H9 (cell line): ENCODE results near the gene CTNNA1. TPM values are rescaled to one million over a fixed set of nuclear protein-coding genes. Genes with fewer than 3 reads are reported as not detected.

ENCODE experiments used
- DNase-seq: peaks from one replicate; pipeline ENCODE4 v3.0.0-alpha.2; 2017
- H2AFZ ChIP-seq: one replicate; pipeline ENCODE4 v1.6.1; 2013; ENCODE audit warnings: mild to moderate bottlenecking, low read length, control low read depth, moderate library complexity
- H2AK5ac ChIP-seq: 2 replicates; pipeline ENCODE4 v1.6.1; 2013; ENCODE audit warnings: low read length, control low read depth, mixed read lengths; ENCODE audit not compliant: insufficient read length
- H2BK120ac ChIP-seq: one replicate; pipeline ENCODE4 v1.6.1; 2013; ENCODE audit warnings: low read depth, mild to moderate bottlenecking, low read length, control low read depth, inconsistent platforms; ENCODE audit not compliant: poor library complexity, severe bottlenecking
- H2BK12ac ChIP-seq: 2 replicates; pipeline ENCODE4 v1.6.1; 2013; ENCODE audit warnings: low read length, control low read depth, mixed read lengths, low read depth; ENCODE audit not compliant: insufficient read length
- H2BK15ac ChIP-seq: 2 replicates; pipeline ENCODE4 v1.6.1; 2013; ENCODE audit warnings: low read depth, low read length, control low read depth
- H2BK20ac ChIP-seq: one replicate; pipeline ENCODE4 v1.6.1; 2013; ENCODE audit warnings: low read depth, mild to moderate bottlenecking, low read length, control low read depth, inconsistent platforms; ENCODE audit not compliant: poor library complexity, severe bottlenecking
- H2BK5ac ChIP-seq: 2 replicates; pipeline ENCODE4 v1.6.1; 2013; ENCODE audit warnings: low read length, control low read depth, mixed read lengths; ENCODE audit not compliant: insufficient read length
- H3K14ac ChIP-seq: 2 replicates; pipeline ENCODE4 v1.6.1; 2013; ENCODE audit warnings: low read length, control low read depth; ENCODE audit not compliant: insufficient read depth
- H3K18ac ChIP-seq: 2 replicates; pipeline ENCODE4 v1.6.1; 2013; ENCODE audit warnings: low read depth, mild to moderate bottlenecking, mixed read lengths, low read length, control low read depth; ENCODE audit not compliant: insufficient read length
- H3K23ac ChIP-seq: 2 replicates; pipeline ENCODE4 v1.6.1; 2013; ENCODE audit warnings: low read length, control low read depth, mixed read lengths, low read depth; ENCODE audit not compliant: insufficient read length
- H3K23me2 ChIP-seq: 2 replicates; pipeline ENCODE4 v1.6.1; 2013; ENCODE audit warnings: low read depth, mild to moderate bottlenecking, mixed read lengths, low read length, control low read depth; ENCODE audit not compliant: insufficient read length, poor library complexity, severe bottlenecking
- H3K27ac ChIP-seq: 2 replicates; pipeline ENCODE4 v1.5.1; 2013; ENCODE audit warnings: low read length, control low read depth, mixed read lengths, low read depth; ENCODE audit not compliant: insufficient read length
- H3K27me3 ChIP-seq: 2 replicates; pipeline ENCODE4 v1.6.1; 2013; ENCODE audit warnings: low read length, control low read depth, inconsistent platforms; ENCODE audit not compliant: insufficient read depth
- H3K4ac ChIP-seq: 2 replicates; pipeline ENCODE4 v1.6.1; 2013; ENCODE audit warnings: low read depth, mild to moderate bottlenecking, control low read depth, inconsistent platforms, low read length, moderate library complexity
- H3K4me1 ChIP-seq: 2 replicates; pipeline ENCODE4 v1.6.1; 2013; ENCODE audit warnings: low read length, control low read depth, inconsistent platforms; ENCODE audit not compliant: insufficient read depth
- H3K4me2 ChIP-seq: 2 replicates; pipeline ENCODE4 v1.6.1; 2013; ENCODE audit warnings: low read length, control low read depth, mixed read lengths; ENCODE audit not compliant: insufficient read length, insufficient read depth
- H3K56ac ChIP-seq: 2 replicates; pipeline ENCODE4 v1.6.1; 2013; ENCODE audit warnings: low read depth, mild to moderate bottlenecking, mixed read lengths, low read length, control low read depth; ENCODE audit not compliant: insufficient read length
- H3K79me1 ChIP-seq: 2 replicates; pipeline ENCODE4 v1.6.1; 2013; ENCODE audit warnings: low read depth, mild to moderate bottlenecking, moderate library complexity, low read length, control low read depth, inconsistent platforms; ENCODE audit not compliant: insufficient read depth, poor library complexity, severe bottlenecking
- H3K79me2 ChIP-seq: 2 replicates; pipeline ENCODE4 v1.6.1; 2013; ENCODE audit warnings: low read length, control low read depth, inconsistent platforms; ENCODE audit not compliant: insufficient read depth
- H3K9ac ChIP-seq: 2 replicates; pipeline ENCODE4 v1.6.1; 2013; ENCODE audit warnings: low read length, control low read depth, mixed read lengths; ENCODE audit not compliant: insufficient read length; ENCODE audit errors: extremely low read depth
- H3K9me3 ChIP-seq: one replicate; pipeline ENCODE4 v1.6.1; 2013; ENCODE audit warnings: low read depth, low read length, inconsistent platforms; ENCODE audit not compliant: control insufficient read depth
- H3T11ph ChIP-seq: one replicate; pipeline ENCODE4 v1.6.1; 2013; ENCODE audit warnings: mild to moderate bottlenecking, low read length, control low read depth, inconsistent platforms
- H4K20me1 ChIP-seq: one replicate; pipeline ENCODE4 v1.6.1; 2013; ENCODE audit not compliant: control insufficient read depth, insufficient read length, insufficient read depth
- H4K5ac ChIP-seq: 2 replicates; pipeline ENCODE4 v1.6.1; 2013; ENCODE audit warnings: low read depth, mild to moderate bottlenecking, mixed read lengths, low read length, control low read depth; ENCODE audit not compliant: insufficient read length
- H4K8ac ChIP-seq: replicated peaks from 2 replicates; pipeline ENCODE4 v1.6.1; 2013; ENCODE audit warnings: low read length, control low read depth, mixed read lengths, low read depth; ENCODE audit not compliant: insufficient read length
- H4K91ac ChIP-seq: 2 replicates; pipeline ENCODE4 v1.6.1; 2013; ENCODE audit warnings: low read depth, mild to moderate bottlenecking, moderate library complexity, mixed read lengths, low read length, control low read depth; ENCODE audit not compliant: insufficient read length
- H3K27ac Mint-ChIP-seq, 3 experiments: 2 replicates in 2 of 3; 3 replicates in 1 of 3; pipeline ENCODE4 v1.8.0; 2020 to 2021; ENCODE audit warnings: mixed read lengths in 3 of 3, mild to moderate bottlenecking in 1 of 3, moderate library complexity in 1 of 3
- H3K27me3 Mint-ChIP-seq: 2 replicates; pipeline ENCODE4 v1.8.0; 2021; ENCODE audit warnings: low read depth, mild to moderate bottlenecking, moderate library complexity, mixed read lengths
- H3K36me3 Mint-ChIP-seq, 3 experiments: 2 replicates in 2 of 3; 3 replicates in 1 of 3; pipeline ENCODE4 v1.8.0; 2020 to 2021; ENCODE audit warnings: low read depth in 3 of 3, mixed read lengths in 3 of 3; ENCODE audit not compliant: insufficient read depth in 1 of 3
- H3K4me1 Mint-ChIP-seq, 2 experiments: 2 replicates each; pipeline ENCODE4 v1.8.0; 2020; ENCODE audit warnings: mixed read lengths in 2 of 2
- H3K4me3 Mint-ChIP-seq, 2 experiments: 2 replicates in 1 of 2; 3 replicates in 1 of 2; pipeline ENCODE4 v1.8.0; 2020 to 2021; ENCODE audit warnings: mild to moderate bottlenecking in 2 of 2, mixed read lengths in 2 of 2, moderate library complexity in 1 of 2
- H3K9me3 Mint-ChIP-seq, 2 experiments: 2 replicates in 1 of 2; 3 replicates in 1 of 2; pipeline ENCODE4 v1.8.0; 2020; ENCODE audit warnings: mild to moderate bottlenecking in 2 of 2, mixed read lengths in 2 of 2, moderate library complexity in 1 of 2
- CTCF ChIP-seq: fragments of 200-600 bp; sonication (generic); conservative IDR thresholded peaks from 3 replicates; pipeline ENCODE4 v1.8.0; 2021; ENCODE audit warnings: antibody characterized with exemption, mild to moderate bottlenecking
- WGBS: extraction: QIAGEN DNeasy Blood & Tissue Kit; methylation state at CpG from one replicate; pipeline ENCODE4 v1.1.7; 2013; ENCODE audit warnings: missing lambda C conversion rate, low lambda C conversion rate, mixed read lengths; ENCODE audit not compliant: insufficient read length; ENCODE audit errors: extremely low coverage; 5-methylcytosine and 5-hydroxymethylcytosine counted together
- total RNA-seq: library from RNA; stranded (reverse); gene quantifications from 2 replicates; pipeline ENCODE4 v1.2.1, GENCODE V29; 2021

Gene CTNNA1
- total RNA-seq, 1 experiment from 2014 or later: 354 TPM

GRCh38 chr5:138737494-138738265 is 15.5 kb upstream of the CTNNA1 start:
- Mint-ChIP-seq H3K4me3 (no peak overlapping the region), H3K27me3 (no peaks in the 10 kb centered on the region), H3K36me3 (no peaks in the 10 kb centered on the region; a peak in 1 of 7 replicates), H3K9me3 (no peaks in the 10 kb centered on the region), H3K27ac (peak overlapping the region in 1 of 3 experiments; percentile 15; a peak in 1 of 7 replicates), H3K4me1 (peaks cover 11 to 23% of the 10 kb centered on the region in 2 experiments)
- H3K23ac ChIP-seq: no peak overlapping the region
- no peak overlapping the region for H4K5ac ChIP-seq
- no peak overlapping the region for H3K27ac ChIP-seq
- H2BK12ac ChIP-seq: no peak overlapping the region
- H3K18ac ChIP-seq: no peak overlapping the region
- H3K56ac ChIP-seq: no peak overlapping the region
- H2BK120ac ChIP-seq: no peak overlapping the region
- no peaks in the 10 kb centered on the region for H4K20me1 ChIP-seq
- H3K4ac ChIP-seq: no peak overlapping the region
- no peak overlapping the region for H2BK20ac ChIP-seq
- no peak for DNase-seq
- no peaks in the 10 kb centered on the region for H3K9me3 ChIP-seq
- H3K79me1 ChIP-seq: no peaks in the 10 kb centered on the region
- no peak overlapping the region for H3T11ph ChIP-seq
- no peak overlapping the region for H4K91ac ChIP-seq
- WGBS: no CpG with 5 or more reads among the region's 2 CpGs
- no peak overlapping the region for H2BK15ac ChIP-seq
- H3K23me2 ChIP-seq: no peaks in the 10 kb centered on the region
- H3K4me1 ChIP-seq: no peaks in the 10 kb centered on the region
- H3K9ac ChIP-seq: no peak overlapping the region
- no peak overlapping the region for H2AK5ac ChIP-seq
- H4K8ac ChIP-seq: no peak overlapping the region
- no peak overlapping the region for H3K4me2 ChIP-seq
- no peak overlapping the region for H2AFZ ChIP-seq
- H3K14ac ChIP-seq: no peak overlapping the region
- no peak overlapping the region for H2BK5ac ChIP-seq
- no peaks in the 10 kb centered on the region for H3K27me3 ChIP-seq
- no peak for TF ChIP-seq CTCF
- H3K79me2 ChIP-seq: no peaks in the 10 kb centered on the region
